Measurements from ENCODE around the gene LRP8. TPM values are rescaled to one million over a fixed set of nuclear protein-coding genes. Genes with fewer than 3 reads are reported as not detected.

The LRP8 gene
- total RNA-seq, 1 experiment from 2014 or later, result 28.6 TPM

- no TSS peak for BruUV-seq (replicated peaks)
- Histone ChIP-seq H3K4me3 (ENCODE audit: low read depth in 2 of 2, low read length in 2 of 2) (no peak overlapping the region), H3K9me3 (ENCODE audit: control insufficient read depth, insufficient read depth, low read depth, low read length) (no peaks in the 10 kb centered on the region), H3K27ac (ENCODE audit: low read length) (no peak overlapping the region), H3K27me3 (ENCODE audit: control insufficient read depth, insufficient read depth, low read length) (peaks cover 12% of the 10 kb centered on the region), H3K4me1 (ENCODE audit: control insufficient read depth, insufficient read depth, low read length) (no peaks in the 10 kb centered on the region), H3K36me3 (ENCODE audit: control insufficient read depth, insufficient read depth, low read length) (no peaks in the 10 kb centered on the region)
- TF ChIP-seq TCF7L2 (IDR thresholded peaks at IDR 0.05; ENCODE audit: low read depth, low read length), result no peak
- TF ChIP-seq, protein P1, sequence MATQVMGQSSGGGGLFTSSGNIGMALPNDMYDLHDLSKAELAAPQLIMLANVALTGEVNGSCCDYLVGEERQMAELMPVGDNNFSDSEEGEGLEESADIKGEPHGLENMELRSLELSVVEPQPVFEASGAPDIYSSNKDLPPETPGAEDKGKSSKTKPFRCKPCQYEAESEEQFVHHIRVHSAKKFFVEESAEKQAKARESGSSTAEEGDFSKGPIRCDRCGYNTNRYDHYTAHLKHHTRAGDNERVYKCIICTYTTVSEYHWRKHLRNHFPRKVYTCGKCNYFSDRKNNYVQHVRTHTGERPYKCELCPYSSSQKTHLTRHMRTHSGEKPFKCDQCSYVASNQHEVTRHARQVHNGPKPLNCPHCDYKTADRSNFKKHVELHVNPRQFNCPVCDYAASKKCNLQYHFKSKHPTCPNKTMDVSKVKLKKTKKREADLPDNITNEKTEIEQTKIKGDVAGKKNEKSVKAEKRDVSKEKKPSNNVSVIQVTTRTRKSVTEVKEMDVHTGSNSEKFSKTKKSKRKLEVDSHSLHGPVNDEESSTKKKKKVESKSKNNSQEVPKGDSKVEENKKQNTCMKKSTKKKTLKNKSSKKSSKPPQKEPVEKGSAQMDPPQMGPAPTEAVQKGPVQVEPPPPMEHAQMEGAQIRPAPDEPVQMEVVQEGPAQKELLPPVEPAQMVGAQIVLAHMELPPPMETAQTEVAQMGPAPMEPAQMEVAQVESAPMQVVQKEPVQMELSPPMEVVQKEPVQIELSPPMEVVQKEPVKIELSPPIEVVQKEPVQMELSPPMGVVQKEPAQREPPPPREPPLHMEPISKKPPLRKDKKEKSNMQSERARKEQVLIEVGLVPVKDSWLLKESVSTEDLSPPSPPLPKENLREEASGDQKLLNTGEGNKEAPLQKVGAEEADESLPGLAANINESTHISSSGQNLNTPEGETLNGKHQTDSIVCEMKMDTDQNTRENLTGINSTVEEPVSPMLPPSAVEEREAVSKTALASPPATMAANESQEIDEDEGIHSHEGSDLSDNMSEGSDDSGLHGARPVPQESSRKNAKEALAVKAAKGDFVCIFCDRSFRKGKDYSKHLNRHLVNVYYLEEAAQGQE (IDR thresholded peaks at IDR 0.05; ENCODE audit: insufficient read depth in 1 of 2, low read depth in 2 of 2, low read length in 1 of 2), result no peak
- TF ChIP-seq, protein P2, sequence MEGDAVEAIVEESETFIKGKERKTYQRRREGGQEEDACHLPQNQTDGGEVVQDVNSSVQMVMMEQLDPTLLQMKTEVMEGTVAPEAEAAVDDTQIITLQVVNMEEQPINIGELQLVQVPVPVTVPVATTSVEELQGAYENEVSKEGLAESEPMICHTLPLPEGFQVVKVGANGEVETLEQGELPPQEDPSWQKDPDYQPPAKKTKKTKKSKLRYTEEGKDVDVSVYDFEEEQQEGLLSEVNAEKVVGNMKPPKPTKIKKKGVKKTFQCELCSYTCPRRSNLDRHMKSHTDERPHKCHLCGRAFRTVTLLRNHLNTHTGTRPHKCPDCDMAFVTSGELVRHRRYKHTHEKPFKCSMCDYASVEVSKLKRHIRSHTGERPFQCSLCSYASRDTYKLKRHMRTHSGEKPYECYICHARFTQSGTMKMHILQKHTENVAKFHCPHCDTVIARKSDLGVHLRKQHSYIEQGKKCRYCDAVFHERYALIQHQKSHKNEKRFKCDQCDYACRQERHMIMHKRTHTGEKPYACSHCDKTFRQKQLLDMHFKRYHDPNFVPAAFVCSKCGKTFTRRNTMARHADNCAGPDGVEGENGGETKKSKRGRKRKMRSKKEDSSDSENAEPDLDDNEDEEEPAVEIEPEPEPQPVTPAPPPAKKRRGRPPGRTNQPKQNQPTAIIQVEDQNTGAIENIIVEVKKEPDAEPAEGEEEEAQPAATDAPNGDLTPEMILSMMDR (IDR thresholded peaks at IDR 0.05), result no peak
- TF ChIP-seq SIN3A (IDR thresholded peaks at IDR 0.05; ENCODE audit: borderline replicate concordance, insufficient read depth, low read depth, low read length), result no peak
- DNase-seq (ENCODE audit: low read depth, low spot score) (no peak), ATAC-seq (no peak)
- POLR2A ChIA-PET, result no interaction called here
- in situ Hi-C loops (cut with HindIII; ENCODE audit: low pct_unique_long_range_greater_than_20kb, low sequenced_read_pairs), result no loop called here
- CTCF ChIA-PET, result no interaction called here
- intact Hi-C loops (cut with micrococcal nuclease; ENCODE audit: unreplicated experiment), result no loop called here
These were observed 26.2 kb upstream of the LRP8 start for GRCh38 chr1:53354119-53354518.

GRCh38 chr1:53352561-53352960, 24.7 kb upstream of the LRP8 start:
- H3K36me3 ChIP-seq (ENCODE audit: control insufficient read depth, insufficient read depth, low read length), result no peaks in the 10 kb centered on the region
- intact Hi-C loops (cut with micrococcal nuclease; ENCODE audit: unreplicated experiment), result no loop called here
- no peaks in the 10 kb centered on the region for H3K9me3 ChIP-seq (ENCODE audit: control insufficient read depth, insufficient read depth, low read depth, low read length)
- no TSS peak for BruUV-seq (replicated peaks)
- peaks cover 2% of the 10 kb centered on the region for H3K27me3 ChIP-seq (ENCODE audit: control insufficient read depth, insufficient read depth, low read length)
- no peak overlapping the region for H3K27ac ChIP-seq (ENCODE audit: low read length)
- no peak overlapping the region for H3K4me3 ChIP-seq (ENCODE audit: low read depth in 2 of 2, low read length in 2 of 2)
- ATAC-seq (no peak), DNase-seq (ENCODE audit: low read depth, low spot score) (no peak)
- in situ Hi-C loops (cut with HindIII; ENCODE audit: low pct_unique_long_range_greater_than_20kb, low sequenced_read_pairs), result no loop called here
- no peaks in the 10 kb centered on the region for H3K4me1 ChIP-seq (ENCODE audit: control insufficient read depth, insufficient read depth, low read length)
- POLR2A ChIA-PET, result no interaction called here
- TF ChIP-seq SIN3A (IDR thresholded peaks at IDR 0.05; ENCODE audit: borderline replicate concordance, insufficient read depth, low read depth, low read length), result no peak
- TF ChIP-seq, protein P1 (IDR thresholded peaks at IDR 0.05; ENCODE audit: insufficient read depth in 1 of 2, low read depth in 2 of 2, low read length in 1 of 2), result no peak
- TF ChIP-seq, protein P2 (IDR thresholded peaks at IDR 0.05), result no peak
- no peak for TF ChIP-seq POLR2AphosphoS5 (IDR thresholded peaks at IDR 0.05; ENCODE audit: low read depth, low read length)
- TF ChIP-seq TCF7L2 (IDR thresholded peaks at IDR 0.05; ENCODE audit: low read depth, low read length), result no peak
- CTCF ChIA-PET, result no interaction called here
